ENCODE measurements around the gene TRERF1. TPM values are rescaled to one million over a fixed set of nuclear protein-coding genes. Genes with fewer than 3 reads are reported as not detected.

The TRERF1 gene
- total RNA-seq, 1 donor from 2014 or later, result 3.8 TPM

GRCh38 chr6:42295181-42295580, 156.5 kb downstream of the TRERF1 start:
- H3K27ac ChIP-seq, result no peak overlapping the region

GRCh38 chr6:42294759-42295158, 157.0 kb downstream of the TRERF1 start:
- TF ChIP-seq CTCF (IDR thresholded peaks at IDR 0.05), result no peak
- DNase-seq (no peak), ATAC-seq (peak; percentile 19)
- Histone ChIP-seq H3K4me3 (no peak overlapping the region), H3K27me3 (no peaks in the 10 kb centered on the region), H3K4me1 (peaks cover 3% of the 10 kb centered on the region), H3K9me3 (no peaks in the 10 kb centered on the region), H3K27ac (no peak overlapping the region), H3K36me3 (no peaks in the 10 kb centered on the region)
- intact Hi-C loops (cut with DNase I), result no loop called here

More at GRCh38 chr6:42295181-42295580, 156.5 kb downstream of the TRERF1 start:
- Histone ChIP-seq H3K9me3 (no peaks in the 10 kb centered on the region), H3K4me1 (peaks cover 3% of the 10 kb centered on the region), H3K36me3 (no peaks in the 10 kb centered on the region), H3K4me3 (no peak overlapping the region), H3K27me3 (no peaks in the 10 kb centered on the region)
- intact Hi-C loops (cut with DNase I), result no loop called here
- DNase-seq (no peak), ATAC-seq (no peak)
- TF ChIP-seq CTCF (IDR thresholded peaks at IDR 0.05), result no peak

- intact Hi-C loops (cut with DNase I), result no loop called here
- H3K27me3 ChIP-seq, result no peaks in the 10 kb centered on the region
- H3K4me1 ChIP-seq, result peaks cover 3% of the 10 kb centered on the region
- no peak for TF ChIP-seq CTCF (IDR thresholded peaks at IDR 0.05)
- H3K9me3 ChIP-seq, result no peaks in the 10 kb centered on the region
- DNase-seq (no peak), ATAC-seq (no peak)
- H3K4me3 ChIP-seq, result no peak overlapping the region
- no peaks in the 10 kb centered on the region for H3K36me3 ChIP-seq
- H3K27ac ChIP-seq, result no peak overlapping the region
Measured at GRCh38 chr6:42293386-42293977, 158.2 kb downstream of the TRERF1 start.

GRCh38 chr6:42292004-42292740, 159.6 kb downstream of the TRERF1 start:
- Histone ChIP-seq H3K27ac (no peak overlapping the region), H3K27me3 (no peaks in the 10 kb centered on the region), H3K4me3 (no peak overlapping the region), H3K36me3 (no peaks in the 10 kb centered on the region), H3K9me3 (no peaks in the 10 kb centered on the region), H3K4me1 (peaks cover 3% of the 10 kb centered on the region)
- DNase-seq (no peak), ATAC-seq (no peak)
- intact Hi-C loops (cut with DNase I), result no loop called here
- no peak for TF ChIP-seq CTCF (IDR thresholded peaks at IDR 0.05)

- DNase-seq (no peak), ATAC-seq (no peak)
- H3K36me3 ChIP-seq, result no peaks in the 10 kb centered on the region
- no peak overlapping the region for H3K4me3 ChIP-seq
- intact Hi-C loops (cut with DNase I), result no loop called here
- no peaks in the 10 kb centered on the region for H3K27me3 ChIP-seq
- no peak overlapping the region for H3K27ac ChIP-seq
- TF ChIP-seq CTCF (IDR thresholded peaks at IDR 0.05), result no peak
- H3K4me1 ChIP-seq, result no peaks in the 10 kb centered on the region
- no peaks in the 10 kb centered on the region for H3K9me3 ChIP-seq
Measured at GRCh38 chr6:42287756-42288155, 164.0 kb downstream of the TRERF1 start.

Measured in upper lobe of right lung (tissue), 1 donor.